ENCODE measurements around the gene WDTC1. TPM values are rescaled to one million over a fixed set of nuclear protein-coding genes. Genes with fewer than 3 reads are reported as not detected.

The WDTC1 gene
- total and polyA plus RNA-seq, 2 experiments from 2014 or later: 3.8 to 14.0 TPM

DNA sequence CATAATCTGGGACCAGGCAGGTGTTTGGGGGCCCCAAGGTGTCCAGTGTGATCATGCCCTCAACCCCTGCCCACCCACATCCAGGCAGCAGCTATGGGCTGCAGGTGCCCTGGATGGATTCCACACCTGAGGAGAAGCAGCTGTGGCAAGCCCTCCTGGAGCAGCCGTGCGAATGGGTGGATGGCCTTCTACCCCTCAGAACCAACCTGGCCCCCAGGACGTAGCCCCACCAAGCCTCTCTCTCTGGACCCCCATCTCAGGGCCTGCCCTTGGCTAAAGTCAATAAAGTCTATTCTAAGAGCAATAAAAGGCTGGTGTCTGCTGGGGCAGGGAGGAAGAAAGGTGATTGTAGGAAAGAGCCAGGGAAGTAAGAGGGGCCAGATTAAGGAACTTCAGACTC is 119.2 kb downstream of the WDTC1 start:
- Histone ChIP-seq H3K4me1 (ENCODE audit: insufficient read depth) (peaks cover 13% of the 10 kb centered on the region; the same call in 1 of the 2 replicates), H4K20me1 (replicated peaks; ENCODE audit: insufficient read depth) (no peaks in the 10 kb centered on the region; the same call in 1 of the 2 replicates), H3K4me3 (no peak overlapping the region), H3K9me2 (ENCODE audit: insufficient read depth) (no peaks in the 10 kb centered on the region), H2AFZ (no peak overlapping the region), H3K27me3 (ENCODE audit: insufficient read depth) (peaks cover 18% of the 10 kb centered on the region), H3F3A (replicated peaks; ENCODE audit: low read depth) (peaks cover 14% of the 10 kb centered on the region), H3K79me2 (replicated peaks; ENCODE audit: insufficient read depth) (no peaks in the 10 kb centered on the region; the same call in 1 of the 2 replicates), H3K27ac (ENCODE audit: low read depth) (no peak overlapping the region), H3K36me3 (ENCODE audit: insufficient read depth) (no peaks in the 10 kb centered on the region), H3K4me2 (no peak overlapping the region)
- TF ChIP-seq NANOG (IDR thresholded peaks at IDR 0.05; ENCODE audit: borderline replicate concordance): no peak
- TF ChIP-seq, protein P1, sequence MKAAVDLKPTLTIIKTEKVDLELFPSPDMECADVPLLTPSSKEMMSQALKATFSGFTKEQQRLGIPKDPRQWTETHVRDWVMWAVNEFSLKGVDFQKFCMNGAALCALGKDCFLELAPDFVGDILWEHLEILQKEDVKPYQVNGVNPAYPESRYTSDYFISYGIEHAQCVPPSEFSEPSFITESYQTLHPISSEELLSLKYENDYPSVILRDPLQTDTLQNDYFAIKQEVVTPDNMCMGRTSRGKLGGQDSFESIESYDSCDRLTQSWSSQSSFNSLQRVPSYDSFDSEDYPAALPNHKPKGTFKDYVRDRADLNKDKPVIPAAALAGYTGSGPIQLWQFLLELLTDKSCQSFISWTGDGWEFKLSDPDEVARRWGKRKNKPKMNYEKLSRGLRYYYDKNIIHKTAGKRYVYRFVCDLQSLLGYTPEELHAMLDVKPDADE (IDR thresholded peaks at IDR 0.05): no peak
- peaks cover 21% of the 10 kb centered on the region; the same call in 2 of the 3 replicates for H3K4me1 Mint-ChIP-seq
- no peak overlapping the region for H3K27ac Mint-ChIP-seq
- H3K9me3 Mint-ChIP-seq: no peaks in the 10 kb centered on the region; the same call in 2 of the 3 replicates
- H3K27me3 Mint-ChIP-seq (ENCODE audit: insufficient read depth, low read depth, poor library complexity): peaks cover 29% of the 10 kb centered on the region
- ATAC-seq (no peak), DNase-seq (ENCODE audit: low spot score) (no peak)
- no peak overlapping the region for H3K4me3 Mint-ChIP-seq
- H3K36me3 Mint-ChIP-seq (ENCODE audit: low read depth): peaks cover 5% of the 10 kb centered on the region; the same call in 1 of the 3 replicates

DNA sequence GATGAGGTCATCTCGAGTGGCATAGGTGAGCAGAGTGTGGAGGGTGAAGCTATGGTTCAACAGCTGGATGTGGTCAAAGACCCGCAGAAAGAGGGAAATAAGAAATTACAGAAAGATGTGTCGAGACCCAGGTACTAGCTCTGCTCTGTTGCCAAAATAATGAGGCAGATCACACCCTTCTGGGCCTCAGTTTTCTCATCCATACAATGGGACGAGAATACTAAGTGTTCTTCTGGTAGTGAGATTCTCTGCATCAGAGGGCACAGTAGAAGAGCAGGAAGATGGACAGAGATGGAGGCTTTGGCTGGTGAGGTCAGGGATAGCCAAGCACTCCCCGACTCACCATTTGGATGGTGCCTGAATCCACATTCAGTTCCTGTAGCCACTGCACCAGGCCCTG is 121.3 kb downstream of the WDTC1 start:
- Histone ChIP-seq H4K20me1 (replicated peaks; ENCODE audit: insufficient read depth) (no peaks in the 10 kb centered on the region), H3K4me2 (no peak overlapping the region), H3K79me2 (replicated peaks; ENCODE audit: insufficient read depth) (no peaks in the 10 kb centered on the region), H3K4me1 (ENCODE audit: insufficient read depth) (peaks cover 21% of the 10 kb centered on the region), H3F3A (replicated peaks; ENCODE audit: low read depth) (peaks cover 8% of the 10 kb centered on the region; the same call in 1 of the 2 replicates), H2AFZ (no peak overlapping the region), H3K4me3 (no peak overlapping the region), H3K27me3 (ENCODE audit: insufficient read depth) (peaks cover 30% of the 10 kb centered on the region), H3K27ac (ENCODE audit: low read depth) (no peak overlapping the region), H3K36me3 (ENCODE audit: insufficient read depth) (no peaks in the 10 kb centered on the region), H3K9me2 (ENCODE audit: insufficient read depth) (no peaks in the 10 kb centered on the region)
- Mint-ChIP-seq H3K4me3 (no peak overlapping the region), H3K4me1 (peaks cover 24% of the 10 kb centered on the region; the same call in 2 of the 3 replicates), H3K9me3 (no peaks in the 10 kb centered on the region; the same call in 2 of the 3 replicates), H3K36me3 (ENCODE audit: low read depth) (peaks cover 5% of the 10 kb centered on the region; the same call in 1 of the 3 replicates), H3K27me3 (ENCODE audit: insufficient read depth, low read depth, poor library complexity) (peaks cover 37% of the 10 kb centered on the region), H3K27ac (no peak overlapping the region)
- DNase-seq (ENCODE audit: low spot score): no peak
- no peak for ATAC-seq
- no peak for TF ChIP-seq ZNF331 (CRISPR knock-in tag; IDR thresholded peaks at IDR 0.05; ENCODE audit: low read depth)
- TF ChIP-seq, protein P1 (IDR thresholded peaks at IDR 0.05): no peak
- TF ChIP-seq, protein P2, sequence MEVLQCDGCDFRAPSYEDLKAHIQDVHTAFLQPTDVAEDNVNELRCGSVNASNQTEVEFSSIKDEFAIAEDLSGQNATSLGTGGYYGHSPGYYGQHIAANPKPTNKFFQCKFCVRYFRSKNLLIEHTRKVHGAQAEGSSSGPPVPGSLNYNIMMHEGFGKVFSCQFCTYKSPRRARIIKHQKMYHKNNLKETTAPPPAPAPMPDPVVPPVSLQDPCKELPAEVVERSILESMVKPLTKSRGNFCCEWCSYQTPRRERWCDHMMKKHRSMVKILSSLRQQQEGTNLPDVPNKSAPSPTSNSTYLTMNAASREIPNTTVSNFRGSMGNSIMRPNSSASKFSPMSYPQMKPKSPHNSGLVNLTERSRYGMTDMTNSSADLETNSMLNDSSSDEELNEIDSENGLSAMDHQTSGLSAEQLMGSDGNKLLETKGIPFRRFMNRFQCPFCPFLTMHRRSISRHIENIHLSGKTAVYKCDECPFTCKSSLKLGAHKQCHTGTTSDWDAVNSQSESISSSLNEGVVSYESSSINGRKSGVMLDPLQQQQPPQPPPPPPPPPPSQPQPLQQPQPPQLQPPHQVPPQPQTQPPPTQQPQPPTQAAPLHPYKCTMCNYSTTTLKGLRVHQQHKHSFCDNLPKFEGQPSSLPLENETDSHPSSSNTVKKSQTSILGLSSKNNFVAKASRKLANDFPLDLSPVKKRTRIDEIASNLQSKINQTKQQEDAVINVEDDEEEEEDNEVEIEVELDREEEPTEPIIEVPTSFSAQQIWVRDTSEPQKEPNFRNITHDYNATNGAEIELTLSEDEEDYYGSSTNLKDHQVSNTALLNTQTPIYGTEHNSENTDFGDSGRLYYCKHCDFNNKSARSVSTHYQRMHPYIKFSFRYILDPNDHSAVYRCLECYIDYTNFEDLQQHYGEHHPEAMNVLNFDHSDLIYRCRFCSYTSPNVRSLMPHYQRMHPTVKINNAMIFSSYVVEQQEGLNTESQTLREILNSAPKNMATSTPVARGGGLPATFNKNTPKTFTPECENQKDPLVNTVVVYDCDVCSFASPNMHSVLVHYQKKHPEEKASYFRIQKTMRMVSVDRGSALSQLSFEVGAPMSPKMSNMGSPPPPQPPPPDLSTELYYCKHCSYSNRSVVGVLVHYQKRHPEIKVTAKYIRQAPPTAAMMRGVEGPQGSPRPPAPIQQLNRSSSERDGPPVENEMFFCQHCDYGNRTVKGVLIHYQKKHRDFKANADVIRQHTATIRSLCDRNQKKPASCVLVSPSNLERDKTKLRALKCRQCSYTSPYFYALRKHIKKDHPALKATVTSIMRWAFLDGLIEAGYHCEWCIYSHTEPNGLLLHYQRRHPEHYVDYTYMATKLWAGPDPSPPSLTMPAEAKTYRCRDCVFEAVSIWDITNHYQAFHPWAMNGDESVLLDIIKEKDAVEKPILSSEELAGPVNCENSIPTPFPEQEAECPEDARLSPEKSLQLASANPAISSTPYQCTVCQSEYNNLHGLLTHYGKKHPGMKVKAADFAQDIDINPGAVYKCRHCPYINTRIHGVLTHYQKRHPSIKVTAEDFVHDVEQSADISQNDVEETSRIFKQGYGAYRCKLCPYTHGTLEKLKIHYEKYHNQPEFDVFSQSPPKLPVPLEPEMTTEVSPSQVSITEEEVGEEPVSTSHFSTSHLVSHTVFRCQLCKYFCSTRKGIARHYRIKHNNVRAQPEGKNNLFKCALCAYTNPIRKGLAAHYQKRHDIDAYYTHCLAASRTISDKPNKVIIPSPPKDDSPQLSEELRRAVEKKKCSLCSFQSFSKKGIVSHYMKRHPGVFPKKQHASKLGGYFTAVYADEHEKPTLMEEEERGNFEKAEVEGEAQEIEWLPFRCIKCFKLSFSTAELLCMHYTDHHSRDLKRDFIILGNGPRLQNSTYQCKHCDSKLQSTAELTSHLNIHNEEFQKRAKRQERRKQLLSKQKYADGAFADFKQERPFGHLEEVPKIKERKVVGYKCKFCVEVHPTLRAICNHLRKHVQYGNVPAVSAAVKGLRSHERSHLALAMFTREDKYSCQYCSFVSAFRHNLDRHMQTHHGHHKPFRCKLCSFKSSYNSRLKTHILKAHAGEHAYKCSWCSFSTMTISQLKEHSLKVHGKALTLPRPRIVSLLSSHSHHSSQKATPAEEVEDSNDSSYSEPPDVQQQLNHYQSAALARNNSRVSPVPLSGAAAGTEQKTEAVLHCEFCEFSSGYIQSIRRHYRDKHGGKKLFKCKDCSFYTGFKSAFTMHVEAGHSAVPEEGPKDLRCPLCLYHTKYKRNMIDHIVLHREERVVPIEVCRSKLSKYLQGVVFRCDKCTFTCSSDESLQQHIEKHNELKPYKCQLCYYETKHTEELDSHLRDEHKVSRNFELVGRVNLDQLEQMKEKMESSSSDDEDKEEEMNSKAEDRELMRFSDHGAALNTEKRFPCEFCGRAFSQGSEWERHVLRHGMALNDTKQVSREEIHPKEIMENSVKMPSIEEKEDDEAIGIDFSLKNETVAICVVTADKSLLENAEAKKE (CRISPR knock-in tag; IDR thresholded peaks at IDR 0.05): no peak
- TF ChIP-seq STAT1 (IDR thresholded peaks at IDR 0.05; ENCODE audit: unreplicated experiment): no peak
- TF ChIP-seq, protein P3, sequence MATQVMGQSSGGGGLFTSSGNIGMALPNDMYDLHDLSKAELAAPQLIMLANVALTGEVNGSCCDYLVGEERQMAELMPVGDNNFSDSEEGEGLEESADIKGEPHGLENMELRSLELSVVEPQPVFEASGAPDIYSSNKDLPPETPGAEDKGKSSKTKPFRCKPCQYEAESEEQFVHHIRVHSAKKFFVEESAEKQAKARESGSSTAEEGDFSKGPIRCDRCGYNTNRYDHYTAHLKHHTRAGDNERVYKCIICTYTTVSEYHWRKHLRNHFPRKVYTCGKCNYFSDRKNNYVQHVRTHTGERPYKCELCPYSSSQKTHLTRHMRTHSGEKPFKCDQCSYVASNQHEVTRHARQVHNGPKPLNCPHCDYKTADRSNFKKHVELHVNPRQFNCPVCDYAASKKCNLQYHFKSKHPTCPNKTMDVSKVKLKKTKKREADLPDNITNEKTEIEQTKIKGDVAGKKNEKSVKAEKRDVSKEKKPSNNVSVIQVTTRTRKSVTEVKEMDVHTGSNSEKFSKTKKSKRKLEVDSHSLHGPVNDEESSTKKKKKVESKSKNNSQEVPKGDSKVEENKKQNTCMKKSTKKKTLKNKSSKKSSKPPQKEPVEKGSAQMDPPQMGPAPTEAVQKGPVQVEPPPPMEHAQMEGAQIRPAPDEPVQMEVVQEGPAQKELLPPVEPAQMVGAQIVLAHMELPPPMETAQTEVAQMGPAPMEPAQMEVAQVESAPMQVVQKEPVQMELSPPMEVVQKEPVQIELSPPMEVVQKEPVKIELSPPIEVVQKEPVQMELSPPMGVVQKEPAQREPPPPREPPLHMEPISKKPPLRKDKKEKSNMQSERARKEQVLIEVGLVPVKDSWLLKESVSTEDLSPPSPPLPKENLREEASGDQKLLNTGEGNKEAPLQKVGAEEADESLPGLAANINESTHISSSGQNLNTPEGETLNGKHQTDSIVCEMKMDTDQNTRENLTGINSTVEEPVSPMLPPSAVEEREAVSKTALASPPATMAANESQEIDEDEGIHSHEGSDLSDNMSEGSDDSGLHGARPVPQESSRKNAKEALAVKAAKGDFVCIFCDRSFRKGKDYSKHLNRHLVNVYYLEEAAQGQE (IDR thresholded peaks at IDR 0.05; ENCODE audit: unreplicated experiment): no peak
- TF ChIP-seq EZH2 (IDR thresholded peaks at IDR 0.05; ENCODE audit: low read depth, unreplicated experiment): no peak
- TF ChIP-seq NANOG (IDR thresholded peaks at IDR 0.05; ENCODE audit: borderline replicate concordance): no peak
- no peak for TF ChIP-seq JUNB (IDR thresholded peaks at IDR 0.05; ENCODE audit: unreplicated experiment)

Measured in GM23338 (cell line).